Immature natural killer cell (primary cell): ENCODE results near the gene TMEM106A. TPM values are rescaled to one million over a fixed set of nuclear protein-coding genes. Genes with fewer than 3 reads are reported as not detected.

Source experiments
- polyA plus RNA-seq, 3 donors: library from polyadenylated mRNA; unstranded; fragments of 300-500 nt; fragmentation: Illumina TruSeq; gene quantifications; one replicate each; pipeline ENCODE4 v1.2.3, GENCODE V29; 2021

Gene TMEM106A
- polyA plus RNA-seq, 3 donors from 2014 or later, result 2.5 to 7.9 (median 3.5) TPM

Other genes with a start within 250 kb of the TMEM106A start
- 10 to 100 TPM; 36.2 to 46.7 (median 36.4) TPM for gene AARSD1, start 247.4 kb upstream of the TMEM106A start, polyA plus RNA-seq
- not detected for gene PTGES3L, start 231.8 kb upstream of the TMEM106A start, polyA plus RNA-seq
- 10 to 100 TPM; 10.2 to 16.5 (median 13.0) TPM for gene RUNDC1, start 231.3 kb upstream of the TMEM106A start, polyA plus RNA-seq
- 1,000 to 10,000 TPM in 2 of 3 donors, 100 to 1,000 TPM in 1; 807 to 2,182 (median 1,177) TPM for gene RPL27, start 213.5 kb upstream of the TMEM106A start, polyA plus RNA-seq
- gene IFI35, start 205.1 kb upstream of the TMEM106A start, polyA plus RNA-seq, result 100 to 1,000 TPM; 127 to 130 (median 129) TPM
- gene VAT1, start 189.5 kb upstream of the TMEM106A start, polyA plus RNA-seq, result 10 to 100 TPM; 33.7 to 56.3 (median 34.5) TPM
- gene RND2, start 186.6 kb upstream of the TMEM106A start, polyA plus RNA-seq, result not detected
- gene BRCA1, start 86.5 kb upstream of the TMEM106A start, polyA plus RNA-seq, result 1 to 10 TPM; 1.1 to 7.2 (median 5.8) TPM
- gene NBR1, start 40.7 kb upstream of the TMEM106A start, polyA plus RNA-seq, result 10 to 100 TPM; 59.3 to 96.7 (median 78.5) TPM
- gene CCDC200, start 16.7 kb downstream of the TMEM106A start, polyA plus RNA-seq, result 1 to 10 TPM in 1 of 3 donors, not detected in 2; 1.2 TPM
- not detected for gene RNU2-1, start 22.1 kb downstream of the TMEM106A start, polyA plus RNA-seq
- 1 to 10 TPM; 4.5 to 10.0 (median 9.9) TPM for gene ARL4D, start 187.1 kb downstream of the TMEM106A start, polyA plus RNA-seq